ENCODE measurements around the gene DDR1. TPM values are rescaled to one million over a fixed set of nuclear protein-coding genes. Genes with fewer than 3 reads are reported as not detected.
"Not testable (repeated sequence)": the region's sequence is repeated elsewhere in the genome, so short reads cannot be mapped to it uniquely, and the experiment has no call there.

The DDR1 gene
- total RNA-seq, 3 donors from 2014 or later: 145 to 336 (median 271) TPM

DNA sequence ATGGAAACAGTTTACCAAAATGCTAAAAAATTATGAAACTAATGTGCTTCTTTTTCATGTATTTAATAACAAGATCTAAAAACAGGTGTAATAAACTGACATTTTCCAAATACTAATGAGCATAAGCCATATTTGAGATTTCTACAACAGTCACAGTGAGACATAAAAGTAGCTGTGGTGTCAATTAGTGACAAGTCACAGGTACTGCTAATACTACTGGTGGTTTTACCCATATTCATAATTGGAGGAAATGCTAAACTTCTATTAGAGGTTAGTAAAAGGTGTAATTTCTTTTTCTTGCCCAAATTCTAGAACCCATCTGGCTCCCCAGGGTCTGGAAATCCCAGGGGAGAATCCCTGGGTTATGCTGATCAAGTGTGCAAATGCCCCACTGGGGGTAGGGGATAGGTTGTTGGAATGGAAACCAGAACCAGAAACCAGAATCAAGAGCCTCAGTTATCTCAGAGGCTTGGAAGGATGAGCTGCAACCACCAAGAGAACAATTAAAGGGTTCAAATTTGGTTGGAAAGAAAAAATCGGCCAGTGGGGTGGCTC lies 16.6 kb downstream of the DDR1 start:
- Histone ChIP-seq H3K4me3 (no peak overlapping the region), H3K4me1 (ENCODE audit: low read depth) (no peaks in the 10 kb centered on the region), H3K9me3 (no peaks in the 10 kb centered on the region), H3K36me3 (ENCODE audit: low read depth) (peaks cover 5% of the 10 kb centered on the region)
- intact Hi-C loops (cut with DNase I, micrococcal nuclease): no loop called here
- DNase-seq (no peak), ATAC-seq (no peak)
- TF ChIP-seq, protein P1, sequence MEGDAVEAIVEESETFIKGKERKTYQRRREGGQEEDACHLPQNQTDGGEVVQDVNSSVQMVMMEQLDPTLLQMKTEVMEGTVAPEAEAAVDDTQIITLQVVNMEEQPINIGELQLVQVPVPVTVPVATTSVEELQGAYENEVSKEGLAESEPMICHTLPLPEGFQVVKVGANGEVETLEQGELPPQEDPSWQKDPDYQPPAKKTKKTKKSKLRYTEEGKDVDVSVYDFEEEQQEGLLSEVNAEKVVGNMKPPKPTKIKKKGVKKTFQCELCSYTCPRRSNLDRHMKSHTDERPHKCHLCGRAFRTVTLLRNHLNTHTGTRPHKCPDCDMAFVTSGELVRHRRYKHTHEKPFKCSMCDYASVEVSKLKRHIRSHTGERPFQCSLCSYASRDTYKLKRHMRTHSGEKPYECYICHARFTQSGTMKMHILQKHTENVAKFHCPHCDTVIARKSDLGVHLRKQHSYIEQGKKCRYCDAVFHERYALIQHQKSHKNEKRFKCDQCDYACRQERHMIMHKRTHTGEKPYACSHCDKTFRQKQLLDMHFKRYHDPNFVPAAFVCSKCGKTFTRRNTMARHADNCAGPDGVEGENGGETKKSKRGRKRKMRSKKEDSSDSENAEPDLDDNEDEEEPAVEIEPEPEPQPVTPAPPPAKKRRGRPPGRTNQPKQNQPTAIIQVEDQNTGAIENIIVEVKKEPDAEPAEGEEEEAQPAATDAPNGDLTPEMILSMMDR (IDR thresholded peaks at IDR 0.05): no peak

DNA sequence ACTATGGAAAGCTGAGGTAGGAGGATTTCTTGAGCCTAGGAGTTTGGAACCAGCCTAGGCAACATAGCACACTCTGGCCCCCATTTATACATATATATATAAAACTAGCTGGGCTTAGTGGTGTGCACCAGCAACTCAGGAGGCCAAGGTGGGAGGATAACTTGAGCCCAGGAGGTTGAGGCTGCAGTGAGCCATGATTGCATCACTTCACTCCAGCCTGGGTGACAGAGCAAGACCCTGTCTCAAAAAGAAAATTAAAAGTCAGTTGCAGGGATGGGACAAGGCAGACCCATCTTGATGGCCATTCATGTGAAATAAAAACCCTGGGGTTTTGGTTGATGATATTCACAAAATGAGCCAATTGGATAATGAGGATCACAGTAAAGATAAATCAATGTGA lies 17.1 kb downstream of the DDR1 start:
- no peak overlapping the region for H3K4me3 ChIP-seq
- no peak for ATAC-seq
- no peaks in the 10 kb centered on the region for H3K9me3 ChIP-seq
- intact Hi-C loops (cut with DNase I, micrococcal nuclease): no loop called here
- peak in 1 of 3 donors; percentile 6 for DNase-seq
- peaks cover 5% of the 10 kb centered on the region for H3K36me3 ChIP-seq (ENCODE audit: low read depth)
- TF ChIP-seq, protein P1 (IDR thresholded peaks at IDR 0.05): no peak
- no peaks in the 10 kb centered on the region for H3K4me1 ChIP-seq (ENCODE audit: low read depth)

DNA sequence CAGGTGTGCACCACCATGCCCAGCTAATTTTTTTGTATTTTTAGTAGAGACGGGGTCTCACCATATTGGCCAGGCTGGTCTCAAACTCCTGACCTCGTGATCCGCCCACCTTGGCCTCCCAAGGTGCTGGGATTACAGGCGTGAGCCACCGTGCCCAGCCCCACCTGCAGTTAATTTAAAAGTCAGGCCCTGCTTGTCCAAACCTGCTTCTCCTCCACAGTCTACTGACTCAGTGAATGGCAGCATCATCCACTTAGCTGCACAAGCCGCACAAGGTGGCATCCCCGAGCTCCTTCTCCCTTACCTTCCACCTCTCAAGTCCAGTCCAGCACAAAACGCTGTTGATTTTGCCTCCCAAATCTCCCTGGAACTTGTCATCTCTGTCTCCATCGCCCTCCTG lies 17.9 kb downstream of the DDR1 start:
- H3K4me1 ChIP-seq (ENCODE audit: low read depth); intact Hi-C loops (cut with DNase I, micrococcal nuclease); H3K4me3 ChIP-seq; DNase-seq; H3K36me3 ChIP-seq (ENCODE audit: low read depth); ATAC-seq; H3K9me3 ChIP-seq: not testable (repeated sequence)

DNA sequence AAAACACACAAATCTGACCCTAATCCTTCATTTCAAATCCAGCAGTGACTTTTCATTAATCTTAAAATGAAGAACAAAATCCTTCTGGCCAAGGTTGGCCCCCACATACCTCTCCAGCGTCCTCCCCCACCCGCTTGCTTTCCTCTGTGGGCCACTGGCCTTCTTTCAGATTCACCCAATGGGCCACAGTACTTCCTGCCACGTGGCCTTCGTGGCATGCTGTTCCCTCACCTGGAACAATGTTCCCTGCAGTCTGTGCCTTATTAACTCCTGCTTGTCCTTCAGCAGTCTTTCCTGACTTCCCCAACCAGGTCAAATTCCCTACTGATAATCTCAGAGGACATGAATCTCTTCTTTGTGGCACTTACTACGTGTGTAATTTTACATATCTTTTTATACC lies 18.4 kb downstream of the DDR1 start:
- TF ChIP-seq, protein P1 (IDR thresholded peaks at IDR 0.05): no peak
- Histone ChIP-seq H3K4me3 (no peak overlapping the region), H3K4me1 (ENCODE audit: low read depth) (no peaks in the 10 kb centered on the region), H3K9me3 (no peaks in the 10 kb centered on the region), H3K36me3 (ENCODE audit: low read depth) (peaks cover 5% of the 10 kb centered on the region)
- ATAC-seq (no peak), DNase-seq (no peak)
- intact Hi-C loops (cut with DNase I, micrococcal nuclease): no loop called here

DNA sequence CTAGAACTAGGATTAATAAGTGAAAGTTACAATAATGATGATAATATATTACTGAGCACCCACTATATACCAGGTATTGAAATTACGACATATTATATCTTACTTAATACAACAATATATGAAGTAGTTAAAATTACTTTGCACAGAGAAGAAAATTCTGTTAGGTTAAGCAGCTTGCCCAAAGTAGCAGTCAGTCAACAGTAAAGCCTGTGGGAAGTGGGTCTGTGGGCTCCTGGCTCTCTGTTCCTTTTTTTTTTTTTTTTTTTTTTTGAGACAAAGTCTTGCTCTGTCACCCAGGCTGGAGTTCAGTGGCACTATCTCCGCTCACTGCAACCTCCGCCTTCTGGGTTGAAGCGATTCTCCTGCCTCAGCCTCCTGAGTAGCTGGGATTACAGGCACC lies 18.9 kb downstream of the DDR1 start:
- Histone ChIP-seq H3K4me1 (ENCODE audit: low read depth) (no peaks in the 10 kb centered on the region), H3K9me3 (no peaks in the 10 kb centered on the region), H3K4me3 (no peak overlapping the region), H3K36me3 (ENCODE audit: low read depth) (peaks cover 3% of the 10 kb centered on the region)
- TF ChIP-seq, protein P1 (IDR thresholded peaks at IDR 0.05): no peak
- DNase-seq: peak in 1 of 3 donors; percentile 2
- intact Hi-C loops (cut with DNase I, micrococcal nuclease): no loop called here
- no peak for ATAC-seq

DNA sequence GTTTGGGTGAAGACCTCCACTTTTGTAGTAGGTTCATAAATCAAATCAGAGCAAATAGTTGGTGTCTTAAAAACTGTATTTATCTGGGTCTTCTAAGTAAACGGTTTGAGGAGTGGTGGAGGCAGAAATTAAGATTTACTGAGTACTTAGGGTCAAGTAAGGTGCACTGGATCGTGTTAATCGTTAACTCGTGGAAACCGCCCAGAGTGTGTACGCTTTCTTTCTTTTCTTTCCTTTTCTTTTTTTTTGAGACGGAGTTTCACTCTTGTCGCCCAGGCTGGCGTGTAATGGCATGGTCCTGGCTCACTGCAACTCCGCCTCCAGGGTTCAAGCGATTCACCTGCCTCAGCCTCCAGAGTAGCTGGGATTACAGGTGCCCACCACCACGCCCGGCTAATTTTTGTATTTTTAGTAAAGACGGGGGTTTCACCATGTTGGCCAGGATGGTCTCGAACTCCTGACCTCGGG lies 23.0 kb downstream of the DDR1 start:
- DNase-seq (peak in 1 of 3 donors; percentile 74), ATAC-seq (peak; percentile 62)
- intact Hi-C loops (cut with DNase I, micrococcal nuclease); H3K4me1 ChIP-seq (ENCODE audit: low read depth); H3K9me3 ChIP-seq; H3K36me3 ChIP-seq (ENCODE audit: low read depth): not testable (repeated sequence)
- peak overlapping the region; percentile 70 for H3K4me3 ChIP-seq
